ENCODE results near the gene ZNF578.

DNA sequence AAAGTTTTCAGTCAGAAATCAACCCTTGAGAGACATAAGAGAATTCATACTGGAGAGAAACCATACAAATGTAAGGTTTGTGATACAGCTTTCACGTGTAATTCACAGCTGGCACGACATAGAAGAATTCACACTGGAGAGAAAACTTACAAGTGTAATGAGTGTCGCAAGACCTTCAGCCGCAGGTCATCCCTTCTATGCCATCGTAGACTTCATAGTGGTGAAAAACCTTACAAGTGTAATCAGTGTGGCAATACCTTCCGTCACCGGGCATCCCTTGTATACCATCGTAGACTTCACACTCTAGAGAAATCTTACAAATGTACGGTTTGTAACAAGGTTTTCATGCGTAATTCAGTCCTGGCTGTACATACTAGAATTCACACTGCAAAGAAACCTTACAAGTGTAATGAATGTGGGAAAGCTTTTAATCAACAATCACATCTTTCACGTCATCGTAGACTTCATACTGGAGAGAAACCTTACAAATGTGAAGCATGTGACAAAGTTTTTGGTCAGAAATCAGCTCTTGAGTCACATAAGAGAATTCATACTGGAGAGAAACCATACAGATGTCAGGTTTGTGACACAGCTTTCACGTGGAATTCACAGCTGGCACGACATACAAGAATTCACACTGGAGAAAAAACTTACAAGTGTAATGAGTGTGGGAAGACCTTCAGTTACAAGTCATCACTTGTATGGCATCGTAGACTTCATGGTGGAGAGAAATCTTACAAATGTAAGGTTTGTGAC is 101.0 kb downstream of the ZNF578 start:
- TF ChIP-seq, protein P1, sequence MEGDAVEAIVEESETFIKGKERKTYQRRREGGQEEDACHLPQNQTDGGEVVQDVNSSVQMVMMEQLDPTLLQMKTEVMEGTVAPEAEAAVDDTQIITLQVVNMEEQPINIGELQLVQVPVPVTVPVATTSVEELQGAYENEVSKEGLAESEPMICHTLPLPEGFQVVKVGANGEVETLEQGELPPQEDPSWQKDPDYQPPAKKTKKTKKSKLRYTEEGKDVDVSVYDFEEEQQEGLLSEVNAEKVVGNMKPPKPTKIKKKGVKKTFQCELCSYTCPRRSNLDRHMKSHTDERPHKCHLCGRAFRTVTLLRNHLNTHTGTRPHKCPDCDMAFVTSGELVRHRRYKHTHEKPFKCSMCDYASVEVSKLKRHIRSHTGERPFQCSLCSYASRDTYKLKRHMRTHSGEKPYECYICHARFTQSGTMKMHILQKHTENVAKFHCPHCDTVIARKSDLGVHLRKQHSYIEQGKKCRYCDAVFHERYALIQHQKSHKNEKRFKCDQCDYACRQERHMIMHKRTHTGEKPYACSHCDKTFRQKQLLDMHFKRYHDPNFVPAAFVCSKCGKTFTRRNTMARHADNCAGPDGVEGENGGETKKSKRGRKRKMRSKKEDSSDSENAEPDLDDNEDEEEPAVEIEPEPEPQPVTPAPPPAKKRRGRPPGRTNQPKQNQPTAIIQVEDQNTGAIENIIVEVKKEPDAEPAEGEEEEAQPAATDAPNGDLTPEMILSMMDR (IDR thresholded peaks at IDR 0.05): no peak
- no peak for TF ChIP-seq EP300 (IDR thresholded peaks at IDR 0.05)
- TF ChIP-seq POLR2AphosphoS5 (IDR thresholded peaks at IDR 0.05): no peak
- TF ChIP-seq POLR2A (IDR thresholded peaks at IDR 0.05): no peak

All from upper lobe of left lung (tissue), 4 donors.